Measurements from ENCODE around the gene MOXD1.

The MOXD1 gene

DNA sequence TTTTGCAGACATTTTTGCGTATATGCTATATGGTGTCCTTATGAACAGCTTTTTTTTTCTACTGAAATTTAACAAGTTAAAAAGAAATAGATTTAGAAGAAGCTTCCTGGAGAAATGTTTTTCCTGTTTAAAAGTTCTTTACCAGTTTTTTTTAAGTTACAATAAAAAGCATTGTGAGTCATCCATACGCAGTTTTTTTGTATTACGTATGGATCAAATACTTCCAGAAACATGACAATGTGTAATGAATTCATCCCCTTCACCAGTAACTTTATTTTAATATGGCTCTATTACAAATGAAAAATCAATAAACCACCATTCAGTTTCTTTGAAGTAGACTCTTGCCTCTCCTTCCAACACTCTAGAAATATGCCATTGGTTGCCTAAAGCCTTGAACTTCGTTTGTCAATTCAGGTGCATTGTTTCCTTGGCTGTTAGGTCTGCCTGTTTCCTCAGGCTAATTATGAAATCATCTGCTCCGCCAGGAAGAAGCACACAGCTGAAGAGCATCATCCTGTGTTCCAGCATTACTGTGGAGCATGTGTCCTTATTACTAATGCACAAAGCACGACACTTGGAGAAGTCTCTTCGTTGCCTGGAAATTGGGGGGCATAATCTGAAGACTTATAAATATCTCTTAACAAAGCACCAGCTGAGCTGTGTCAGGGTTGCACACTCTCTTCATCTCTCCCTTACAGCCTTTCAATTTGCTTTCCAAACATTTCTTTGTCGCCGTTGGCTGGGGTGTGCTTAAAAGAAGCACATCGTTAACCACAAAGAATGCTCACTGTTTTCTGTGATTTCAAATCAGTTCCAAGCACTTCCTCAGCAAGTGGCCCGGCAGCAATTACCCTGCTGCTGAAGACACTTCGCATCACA is 9.6 kb downstream of the MOXD1 start:
- TF ChIP-seq, protein P1, sequence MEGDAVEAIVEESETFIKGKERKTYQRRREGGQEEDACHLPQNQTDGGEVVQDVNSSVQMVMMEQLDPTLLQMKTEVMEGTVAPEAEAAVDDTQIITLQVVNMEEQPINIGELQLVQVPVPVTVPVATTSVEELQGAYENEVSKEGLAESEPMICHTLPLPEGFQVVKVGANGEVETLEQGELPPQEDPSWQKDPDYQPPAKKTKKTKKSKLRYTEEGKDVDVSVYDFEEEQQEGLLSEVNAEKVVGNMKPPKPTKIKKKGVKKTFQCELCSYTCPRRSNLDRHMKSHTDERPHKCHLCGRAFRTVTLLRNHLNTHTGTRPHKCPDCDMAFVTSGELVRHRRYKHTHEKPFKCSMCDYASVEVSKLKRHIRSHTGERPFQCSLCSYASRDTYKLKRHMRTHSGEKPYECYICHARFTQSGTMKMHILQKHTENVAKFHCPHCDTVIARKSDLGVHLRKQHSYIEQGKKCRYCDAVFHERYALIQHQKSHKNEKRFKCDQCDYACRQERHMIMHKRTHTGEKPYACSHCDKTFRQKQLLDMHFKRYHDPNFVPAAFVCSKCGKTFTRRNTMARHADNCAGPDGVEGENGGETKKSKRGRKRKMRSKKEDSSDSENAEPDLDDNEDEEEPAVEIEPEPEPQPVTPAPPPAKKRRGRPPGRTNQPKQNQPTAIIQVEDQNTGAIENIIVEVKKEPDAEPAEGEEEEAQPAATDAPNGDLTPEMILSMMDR (IDR thresholded peaks at IDR 0.05; ENCODE audit: borderline replicate concordance, control extremely low read depth, extremely low read depth, insufficient read depth, missing control alignments), result no peak
- in situ Hi-C loops (cut with MboI; ENCODE audit: low sequenced_read_pairs, unreplicated experiment), result no loop called here
- no peak for DNase-seq (ENCODE audit: low spot score)

DNA sequence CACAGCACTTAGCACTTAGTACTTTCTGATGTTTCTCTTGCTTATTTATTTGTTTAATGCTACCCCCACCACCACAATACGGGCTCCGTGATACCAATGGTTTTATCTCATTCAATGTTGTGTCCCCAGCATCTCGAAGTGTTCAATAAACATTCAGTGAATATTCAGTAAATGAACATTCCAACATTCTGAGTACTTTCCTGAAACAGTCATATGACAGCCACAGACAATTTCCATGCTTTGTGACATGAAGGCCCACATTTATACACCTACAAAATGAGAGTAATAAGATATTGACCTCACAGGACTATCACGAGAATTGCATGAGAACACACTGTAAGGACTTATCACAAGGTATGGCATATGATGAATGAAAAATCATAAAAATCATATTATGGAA is 10.8 kb downstream of the MOXD1 start:
- in situ Hi-C loops (cut with MboI; ENCODE audit: low sequenced_read_pairs, unreplicated experiment), result no loop called here
- no peak for DNase-seq (ENCODE audit: low spot score)
- TF ChIP-seq, protein P1 (IDR thresholded peaks at IDR 0.05; ENCODE audit: borderline replicate concordance, control extremely low read depth, extremely low read depth, insufficient read depth, missing control alignments), result no peak

DNA sequence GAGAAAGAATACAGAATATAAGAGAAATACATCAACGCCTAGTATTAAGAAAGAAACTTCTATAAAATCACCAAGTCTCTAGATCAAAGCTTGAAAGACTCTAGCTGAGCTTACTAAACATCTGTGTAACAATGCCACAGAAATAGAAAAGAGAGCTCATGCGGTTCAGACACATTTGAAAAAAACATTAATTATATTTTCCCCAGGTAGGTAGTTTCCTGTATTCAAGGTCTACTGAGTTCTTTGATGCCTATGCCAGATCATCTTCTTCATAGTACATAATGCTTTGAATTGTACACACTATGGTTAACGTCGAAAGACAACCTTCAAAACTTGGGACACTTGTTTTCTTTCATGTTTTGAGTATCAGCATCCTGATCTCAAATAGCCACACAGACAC is 11.3 kb downstream of the MOXD1 start:
- DNase-seq (ENCODE audit: low spot score), result no peak
- in situ Hi-C loops (cut with MboI; ENCODE audit: low sequenced_read_pairs, unreplicated experiment), result no loop called here
- TF ChIP-seq, protein P1 (IDR thresholded peaks at IDR 0.05; ENCODE audit: borderline replicate concordance, control extremely low read depth, extremely low read depth, insufficient read depth, missing control alignments), result no peak

DNA sequence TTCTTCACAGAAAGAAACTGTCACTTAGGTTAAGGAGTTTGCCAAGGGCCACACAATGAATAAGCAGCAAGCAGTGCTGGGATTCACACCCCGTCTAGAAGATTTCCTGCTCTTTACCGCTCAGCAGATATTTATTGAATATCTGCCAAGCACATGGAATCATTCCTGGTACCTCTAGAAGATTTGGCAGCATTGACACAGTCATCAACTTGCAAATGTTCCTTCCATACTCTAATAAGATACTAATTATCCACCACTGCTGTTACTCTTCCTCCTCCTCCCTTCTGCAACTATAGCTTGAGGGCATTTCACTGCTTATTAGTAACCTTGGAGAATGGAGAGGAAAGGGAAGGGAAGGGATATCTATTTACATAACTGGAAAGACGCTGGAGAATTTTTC is 13.0 kb downstream of the MOXD1 start:
- in situ Hi-C loops (cut with MboI; ENCODE audit: low sequenced_read_pairs, unreplicated experiment), result no loop called here
- TF ChIP-seq, protein P1 (IDR thresholded peaks at IDR 0.05; ENCODE audit: borderline replicate concordance, control extremely low read depth, extremely low read depth, insufficient read depth, missing control alignments), result no peak
- DNase-seq (ENCODE audit: low spot score), result no peak

DNA sequence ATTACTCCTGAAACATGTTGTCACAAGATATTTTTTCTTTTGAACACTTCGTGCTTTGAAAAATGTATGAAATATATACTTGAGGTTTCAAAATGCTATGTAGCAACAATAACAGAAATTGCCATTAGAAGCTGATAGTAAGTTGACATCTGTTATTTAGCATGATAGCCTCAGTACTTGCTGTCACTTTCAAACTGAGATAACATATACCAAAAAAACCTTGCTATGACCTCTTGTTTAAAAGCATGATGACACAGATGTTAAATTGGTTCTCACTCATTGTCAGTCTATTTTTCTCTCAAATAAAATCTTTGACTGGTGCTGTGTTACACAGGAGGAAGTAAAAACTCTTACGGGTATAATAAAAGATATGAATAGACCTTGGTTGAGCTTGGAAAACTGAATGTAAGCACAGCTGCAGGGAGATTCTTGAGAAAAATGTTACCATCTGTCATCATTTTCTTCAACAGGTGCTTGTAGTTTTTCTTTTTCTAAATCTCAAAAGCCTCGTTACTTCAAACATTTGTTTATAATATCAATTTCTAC is 18.6 kb downstream of the MOXD1 start:
- TF ChIP-seq, protein P1 (IDR thresholded peaks at IDR 0.05; ENCODE audit: borderline replicate concordance, control extremely low read depth, extremely low read depth, insufficient read depth, missing control alignments), result no peak
- no peak for DNase-seq (ENCODE audit: low spot score)
- in situ Hi-C loops (cut with MboI; ENCODE audit: low sequenced_read_pairs, unreplicated experiment), result no loop called here

DNA sequence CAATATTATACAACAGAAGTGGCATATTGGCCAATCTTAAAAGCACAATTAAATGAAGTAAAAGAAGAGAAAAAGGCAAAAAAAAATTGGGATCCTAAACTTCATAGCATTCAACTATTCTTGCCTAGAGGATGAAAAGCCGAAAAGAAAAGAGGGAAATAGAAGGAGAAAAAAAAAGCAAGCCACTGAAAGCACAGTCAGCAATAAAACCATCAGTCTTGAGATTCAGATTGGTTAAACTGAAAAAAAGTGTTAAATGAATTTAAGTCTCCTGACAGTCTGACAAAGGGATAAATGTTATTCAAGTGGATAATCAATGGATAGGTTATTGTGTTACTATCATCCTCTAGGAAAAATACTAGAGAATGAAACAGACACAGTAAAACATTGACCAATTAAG is 19.9 kb downstream of the MOXD1 start:
- no peak for DNase-seq (ENCODE audit: low spot score)
- TF ChIP-seq, protein P1 (IDR thresholded peaks at IDR 0.05; ENCODE audit: borderline replicate concordance, control extremely low read depth, extremely low read depth, insufficient read depth, missing control alignments), result no peak
- in situ Hi-C loops (cut with MboI; ENCODE audit: low sequenced_read_pairs, unreplicated experiment), result no loop called here
